ENCODE measurements around the gene PPP2R5C. TPM values are rescaled to one million over a fixed set of nuclear protein-coding genes. Genes with fewer than 3 reads are reported as not detected.

PPP2R5C gene
- total RNA-seq, 1 experiment from 2014 or later: 80.3 TPM

- Histone ChIP-seq H3K36me3 (ENCODE audit: control insufficient read depth, insufficient read depth, low read length) (no peaks in the 10 kb centered on the region), H3K27me3 (ENCODE audit: control insufficient read depth, insufficient read depth, low read length) (0 out of 2 replicates have a peak, but pooled peaks cover 4% of the 10 kb centered on the region), H3K9me3 (ENCODE audit: control insufficient read depth, insufficient read depth, low read depth, low read length) (no peaks in the 10 kb centered on the region), H3K4me3 (ENCODE audit: low read depth in 2 of 2, low read length in 2 of 2) (peak overlapping the region; percentile 35 to 52), H3K27ac (ENCODE audit: low read length) (no peak overlapping the region), H3K4me1 (ENCODE audit: control insufficient read depth, insufficient read depth, low read length) (no peaks in the 10 kb centered on the region; the same call in none of the 2 replicates)
- DNase-seq (ENCODE audit: low read depth, low spot score) (peak; percentile 75), ATAC-seq (peak; percentile 82)
- BruUV-seq (replicated peaks): no TSS peak
- intact Hi-C loops (cut with micrococcal nuclease; ENCODE audit: unreplicated experiment) (no loop called here), in situ Hi-C loops (cut with HindIII; ENCODE audit: low pct_unique_long_range_greater_than_20kb, low sequenced_read_pairs) (no loop called here)
- TF ChIP-seq POLR2AphosphoS5 (IDR thresholded peaks at IDR 0.05; ENCODE audit: low read depth, low read length): no peak
- no peak for TF ChIP-seq SIN3A (IDR thresholded peaks at IDR 0.05; ENCODE audit: borderline replicate concordance, insufficient read depth, low read depth, low read length)
- TF ChIP-seq, protein P1, sequence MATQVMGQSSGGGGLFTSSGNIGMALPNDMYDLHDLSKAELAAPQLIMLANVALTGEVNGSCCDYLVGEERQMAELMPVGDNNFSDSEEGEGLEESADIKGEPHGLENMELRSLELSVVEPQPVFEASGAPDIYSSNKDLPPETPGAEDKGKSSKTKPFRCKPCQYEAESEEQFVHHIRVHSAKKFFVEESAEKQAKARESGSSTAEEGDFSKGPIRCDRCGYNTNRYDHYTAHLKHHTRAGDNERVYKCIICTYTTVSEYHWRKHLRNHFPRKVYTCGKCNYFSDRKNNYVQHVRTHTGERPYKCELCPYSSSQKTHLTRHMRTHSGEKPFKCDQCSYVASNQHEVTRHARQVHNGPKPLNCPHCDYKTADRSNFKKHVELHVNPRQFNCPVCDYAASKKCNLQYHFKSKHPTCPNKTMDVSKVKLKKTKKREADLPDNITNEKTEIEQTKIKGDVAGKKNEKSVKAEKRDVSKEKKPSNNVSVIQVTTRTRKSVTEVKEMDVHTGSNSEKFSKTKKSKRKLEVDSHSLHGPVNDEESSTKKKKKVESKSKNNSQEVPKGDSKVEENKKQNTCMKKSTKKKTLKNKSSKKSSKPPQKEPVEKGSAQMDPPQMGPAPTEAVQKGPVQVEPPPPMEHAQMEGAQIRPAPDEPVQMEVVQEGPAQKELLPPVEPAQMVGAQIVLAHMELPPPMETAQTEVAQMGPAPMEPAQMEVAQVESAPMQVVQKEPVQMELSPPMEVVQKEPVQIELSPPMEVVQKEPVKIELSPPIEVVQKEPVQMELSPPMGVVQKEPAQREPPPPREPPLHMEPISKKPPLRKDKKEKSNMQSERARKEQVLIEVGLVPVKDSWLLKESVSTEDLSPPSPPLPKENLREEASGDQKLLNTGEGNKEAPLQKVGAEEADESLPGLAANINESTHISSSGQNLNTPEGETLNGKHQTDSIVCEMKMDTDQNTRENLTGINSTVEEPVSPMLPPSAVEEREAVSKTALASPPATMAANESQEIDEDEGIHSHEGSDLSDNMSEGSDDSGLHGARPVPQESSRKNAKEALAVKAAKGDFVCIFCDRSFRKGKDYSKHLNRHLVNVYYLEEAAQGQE (IDR thresholded peaks at IDR 0.05; ENCODE audit: insufficient read depth in 1 of 2, low read depth in 2 of 2, low read length in 1 of 2): no peak
- TF ChIP-seq, protein P2, sequence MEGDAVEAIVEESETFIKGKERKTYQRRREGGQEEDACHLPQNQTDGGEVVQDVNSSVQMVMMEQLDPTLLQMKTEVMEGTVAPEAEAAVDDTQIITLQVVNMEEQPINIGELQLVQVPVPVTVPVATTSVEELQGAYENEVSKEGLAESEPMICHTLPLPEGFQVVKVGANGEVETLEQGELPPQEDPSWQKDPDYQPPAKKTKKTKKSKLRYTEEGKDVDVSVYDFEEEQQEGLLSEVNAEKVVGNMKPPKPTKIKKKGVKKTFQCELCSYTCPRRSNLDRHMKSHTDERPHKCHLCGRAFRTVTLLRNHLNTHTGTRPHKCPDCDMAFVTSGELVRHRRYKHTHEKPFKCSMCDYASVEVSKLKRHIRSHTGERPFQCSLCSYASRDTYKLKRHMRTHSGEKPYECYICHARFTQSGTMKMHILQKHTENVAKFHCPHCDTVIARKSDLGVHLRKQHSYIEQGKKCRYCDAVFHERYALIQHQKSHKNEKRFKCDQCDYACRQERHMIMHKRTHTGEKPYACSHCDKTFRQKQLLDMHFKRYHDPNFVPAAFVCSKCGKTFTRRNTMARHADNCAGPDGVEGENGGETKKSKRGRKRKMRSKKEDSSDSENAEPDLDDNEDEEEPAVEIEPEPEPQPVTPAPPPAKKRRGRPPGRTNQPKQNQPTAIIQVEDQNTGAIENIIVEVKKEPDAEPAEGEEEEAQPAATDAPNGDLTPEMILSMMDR (IDR thresholded peaks at IDR 0.05): no peak
- no peak for TF ChIP-seq TCF7L2 (IDR thresholded peaks at IDR 0.05; ENCODE audit: low read depth, low read length)
- POLR2A ChIA-PET: interaction anchor here (0.6 to 1.2 kb wide), 2 partner anchors 28 to 185 kb away, joined by 3 to 8 read pairs; no protein-coding TSS in a partner anchor
- CTCF ChIA-PET: interaction anchor here (0.6 kb wide), 1 partner anchor 22 kb away, joined by 3 read pairs; no protein-coding TSS in a partner anchor
Measured at GRCh38 chr14:101760138-101761011, 1.1 kb upstream of the PPP2R5C start.

GRCh38 chr14:101761881-101762529, 496 bp downstream of the PPP2R5C start:
- ChIA-PET CTCF (interaction anchor here (0.6 kb wide), 1 partner anchor 403 kb away, joined by 3 read pairs; no protein-coding TSS in a partner anchor), POLR2A (interaction anchor here (0.7 kb wide), 1 partner anchor 1028 kb away, joined by 3 read pairs; no protein-coding TSS in a partner anchor)
- DNase-seq (ENCODE audit: low read depth, low spot score): no peak
- no peaks in the 10 kb centered on the region for H3K9me3 ChIP-seq (ENCODE audit: control insufficient read depth, insufficient read depth, low read depth, low read length)
- ATAC-seq: peak; percentile 22
- in situ Hi-C loops (cut with HindIII; ENCODE audit: low pct_unique_long_range_greater_than_20kb, low sequenced_read_pairs) (no loop called here), intact Hi-C loops (cut with micrococcal nuclease; ENCODE audit: unreplicated experiment) (no loop called here)
- no peaks in the 10 kb centered on the region for H3K36me3 ChIP-seq (ENCODE audit: control insufficient read depth, insufficient read depth, low read length)
- no peaks in the 10 kb centered on the region; the same call in none of the 2 replicates for H3K4me1 ChIP-seq (ENCODE audit: control insufficient read depth, insufficient read depth, low read length)
- TF ChIP-seq, protein P1 (IDR thresholded peaks at IDR 0.05; ENCODE audit: insufficient read depth in 1 of 2, low read depth in 2 of 2, low read length in 1 of 2): no peak
- TF ChIP-seq TCF7L2 (IDR thresholded peaks at IDR 0.05; ENCODE audit: low read depth, low read length) (no peak), POLR2AphosphoS5 (IDR thresholded peaks at IDR 0.05; ENCODE audit: low read depth, low read length) (no peak), SIN3A (IDR thresholded peaks at IDR 0.05; ENCODE audit: borderline replicate concordance, insufficient read depth, low read depth, low read length) (no peak)
- TF ChIP-seq, protein P2 (IDR thresholded peaks at IDR 0.05): no peak
- H3K4me3 ChIP-seq (ENCODE audit: low read depth in 2 of 2, low read length in 2 of 2): peak overlapping the region; percentile 47 to 54
- BruUV-seq (replicated peaks): no TSS peak
- 0 out of 2 replicates have a peak, but pooled peaks cover 4% of the 10 kb centered on the region for H3K27me3 ChIP-seq (ENCODE audit: control insufficient read depth, insufficient read depth, low read length)
- H3K27ac ChIP-seq (ENCODE audit: low read length): no peak overlapping the region
